DMS153 treated with DMSO at 0.1 percent for 48 hours (cell line): Measurements from ENCODE around the gene TIGIT.

ENCODE experiments used
- DNase-seq: peaks from one replicate; lab custom pipeline; 2025; ENCODE audit not compliant: unreplicated experiment; lab: John Stamatoyannopoulos, UW

The TIGIT gene

DNA sequence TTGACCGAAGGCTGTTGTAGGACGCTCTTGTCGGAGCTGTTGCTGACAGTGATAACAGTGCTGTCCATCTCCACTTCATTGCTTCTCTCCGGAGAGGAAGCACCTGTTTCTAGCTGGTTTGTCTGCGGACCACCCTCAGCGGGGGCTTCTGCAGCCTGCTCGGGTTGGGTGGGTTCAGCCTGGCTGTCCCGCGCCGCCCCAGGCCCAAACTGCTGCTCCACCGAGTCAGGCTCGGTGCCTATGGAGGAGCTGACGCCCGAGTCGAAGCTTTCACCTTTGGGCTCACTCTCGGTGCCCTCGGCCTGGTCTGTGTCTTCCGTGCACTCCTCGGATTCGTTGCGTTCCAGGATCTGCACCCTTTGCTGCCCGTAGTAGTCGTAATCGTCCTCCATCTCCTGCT lies 56.9 kb downstream of the TIGIT start:
- no peak for DNase-seq

DNA sequence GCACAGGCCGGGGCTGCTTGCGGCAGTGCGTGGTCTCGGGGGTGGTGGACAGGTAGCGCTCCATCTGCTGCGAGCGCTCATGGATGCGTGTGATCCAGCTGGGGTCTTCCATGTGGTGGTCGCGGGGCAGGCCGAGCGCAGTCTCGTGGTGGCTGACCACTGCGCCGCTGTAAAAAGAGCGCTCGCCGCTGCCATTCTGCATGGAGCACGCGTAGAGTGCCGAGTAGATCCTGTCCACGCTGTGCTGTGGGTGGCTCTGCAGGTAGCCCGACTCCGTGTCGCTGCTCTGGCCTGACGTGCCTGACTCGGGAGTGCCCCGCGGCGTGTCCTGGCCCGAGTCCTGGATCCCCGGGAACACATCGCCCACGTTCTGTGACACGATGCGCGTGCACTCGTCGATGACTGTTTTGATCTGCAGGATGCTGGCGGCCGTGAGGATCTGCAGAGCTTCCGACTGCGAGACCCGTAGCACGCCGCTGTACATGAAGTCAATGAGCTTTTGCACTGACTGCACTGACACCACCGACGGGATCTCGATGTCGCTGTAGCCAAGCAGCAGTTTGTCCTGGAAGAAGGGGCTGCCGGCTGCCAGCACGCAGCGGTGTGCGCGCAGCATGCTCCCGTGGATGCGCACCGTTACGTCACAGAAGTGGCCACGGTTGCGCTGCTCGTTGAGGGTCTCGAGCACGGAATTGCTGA lies 57.4 kb downstream of the TIGIT start:
- DNase-seq = no peak

DNA sequence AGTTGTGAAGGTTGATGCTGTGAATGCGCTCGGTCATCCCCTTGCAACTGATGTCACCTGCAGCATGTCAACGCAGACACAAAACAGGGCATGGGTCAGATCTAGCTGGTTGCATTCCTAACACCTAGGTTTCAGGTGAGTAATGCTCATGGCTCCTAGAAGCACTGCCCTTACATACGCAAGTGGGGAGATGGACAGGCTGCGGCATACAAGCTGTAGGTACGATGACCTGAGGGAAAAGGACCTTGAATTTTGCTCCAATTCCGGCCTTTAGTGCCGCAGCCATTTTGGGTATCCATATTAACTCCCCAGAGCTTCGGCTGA lies 58.0 kb downstream of the TIGIT start:
- DNase-seq = no peak

DNA sequence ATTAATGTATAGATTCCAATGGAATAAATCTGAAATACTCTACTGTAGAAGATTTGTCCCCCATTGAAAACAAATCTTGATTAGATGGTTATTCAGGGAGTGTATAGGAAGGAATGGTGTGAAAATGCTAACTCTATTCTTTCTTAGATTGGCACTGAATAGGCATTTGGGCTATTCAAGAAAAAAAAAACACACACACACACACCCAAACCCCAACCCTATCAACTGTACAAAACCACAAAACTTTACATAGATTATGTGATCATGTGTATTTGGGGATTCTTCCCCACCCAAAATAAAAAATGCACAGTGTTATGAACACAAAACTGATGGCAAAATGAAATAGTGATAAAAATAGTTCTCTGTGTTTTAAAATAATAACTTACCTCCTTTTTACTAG lies 61.8 kb downstream of the TIGIT start:
- DNase-seq = no peak

DNA sequence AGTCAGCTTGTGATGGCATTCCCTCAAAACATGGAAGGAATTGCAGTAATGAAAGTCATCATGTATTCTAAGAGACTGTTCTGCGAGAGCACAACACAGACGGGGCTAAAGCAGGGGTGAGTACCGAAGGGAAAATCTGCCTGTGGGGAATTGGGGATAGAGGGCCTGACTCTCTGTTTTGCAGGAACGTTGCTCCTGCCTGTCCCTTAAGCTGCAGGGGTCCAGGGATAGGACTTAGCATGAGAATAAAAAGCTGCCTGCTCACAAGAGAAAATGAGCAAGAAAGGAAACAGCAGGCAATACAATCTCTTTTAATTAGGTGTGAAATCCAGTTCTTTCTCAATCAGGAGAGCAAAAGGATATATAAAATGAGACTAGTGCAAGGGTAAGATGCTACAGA lies 62.2 kb downstream of the TIGIT start:
- no peak for DNase-seq

DNA sequence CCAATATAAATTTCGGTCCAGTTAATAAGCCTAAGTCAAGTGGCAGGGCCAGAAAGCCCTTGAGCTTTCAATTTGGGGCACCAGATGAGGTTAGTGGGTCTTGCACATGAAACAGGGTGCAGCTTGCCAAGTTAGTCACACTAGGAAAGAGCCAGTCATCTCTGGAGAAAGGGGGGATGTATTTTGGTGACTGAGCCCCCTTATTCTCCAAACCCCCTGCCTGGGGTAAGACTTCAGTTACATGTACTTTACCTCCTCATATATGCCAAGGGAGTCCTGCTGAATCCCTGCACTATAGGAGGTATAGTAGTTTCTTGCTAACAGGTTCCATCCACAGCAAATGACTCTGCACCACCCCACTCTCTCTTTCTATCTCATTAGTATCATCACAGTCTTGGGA lies 62.7 kb downstream of the TIGIT start:
- DNase-seq = no peak
